Smooth muscle cell (in vitro differentiated cells): Measurements from ENCODE around the gene MFGE8. TPM values are rescaled to one million over a fixed set of nuclear protein-coding genes. Genes with fewer than 3 reads are reported as not detected.

ENCODE experiments used
- DNase-seq: peaks from one replicate; lab custom pipeline; 2025; ENCODE audit not compliant: unreplicated experiment; lab: John Stamatoyannopoulos, UW
- H2AFZ ChIP-seq: fragments of 200-600 bp; sonication (generic); 2 replicates; pipeline ENCODE4 v1.6.0; 2016; ENCODE audit warnings: antibody characterized with exemption, low read depth, mild to moderate bottlenecking
- H3F3A ChIP-seq: fragments of 200-600 bp; sonication (generic); 2 replicates; pipeline ENCODE4 v1.6.0; 2017; ENCODE audit warnings: antibody characterized with exemption, low read depth
- H3K27ac ChIP-seq: fragments of 200-600 bp; sonication (generic); 2 replicates; pipeline ENCODE4 v1.5.1; 2016; ENCODE audit warnings: low read depth, mild to moderate bottlenecking
- H3K27me3 ChIP-seq: fragments of 200-600 bp; sonication (generic); 2 replicates; pipeline ENCODE4 v1.6.1; 2016; ENCODE audit warnings: low read depth, mild to moderate bottlenecking
- H3K36me3 ChIP-seq: fragments of 200-600 bp; sonication (generic); 2 replicates; pipeline ENCODE4 v1.5.1; 2016; ENCODE audit warnings: low read depth
- H3K4me1 ChIP-seq: fragments of 200-600 bp; sonication (generic); 2 replicates; pipeline ENCODE4 v1.5.1; 2016; ENCODE audit warnings: low read depth
- H3K4me2 ChIP-seq: fragments of 200-600 bp; sonication (generic); 2 replicates; pipeline ENCODE4 v1.6.0; 2016; ENCODE audit warnings: mild to moderate bottlenecking
- H3K4me3 ChIP-seq: fragments of 200-600 bp; sonication (generic); 2 replicates; pipeline ENCODE4 v1.5.1; 2016; ENCODE audit warnings: mild to moderate bottlenecking
- H3K79me2 ChIP-seq: fragments of 200-600 bp; sonication (generic); 2 replicates; pipeline ENCODE4 v1.6.0; 2016; ENCODE audit warnings: low read depth, mild to moderate bottlenecking
- H3K9ac ChIP-seq: fragments of 200-600 bp; sonication (generic); 2 replicates; pipeline ENCODE4 v1.6.0; 2016; ENCODE audit warnings: low read depth
- H3K9me3 ChIP-seq: fragments of 200-600 bp; sonication (generic); replicated peaks from 2 replicates; pipeline ENCODE4 v1.5.1; 2016; ENCODE audit warnings: low read depth
- H4K20me1 ChIP-seq: fragments of 200-600 bp; sonication (generic); 2 replicates; pipeline ENCODE4 v1.6.0; 2016; ENCODE audit warnings: low read depth
- CTCF ChIP-seq: fragments of 200-600 bp; sonication (generic); IDR thresholded peaks from 2 replicates; pipeline ENCODE4 v1.5.1; 2017; ENCODE audit warnings: borderline replicate concordance, mild to moderate bottlenecking, antibody characterized with exemption; ENCODE audit not compliant: insufficient read depth, poor library complexity, severe bottlenecking
- WGBS: methylation state at CpG from one replicate; pipeline ENCODE4 v1.1.7; 2016; ENCODE audit warnings: low lambda C conversion rate; 5-methylcytosine and 5-hydroxymethylcytosine counted together
- polyA plus RNA-seq: library from polyadenylated mRNA; unstranded; fragments of >200 nt; fragmentation: Nextera tagmentation; extraction: Ambion mirVana; gene quantifications from 2 replicates; pipeline ENCODE4 v1.2.1, GENCODE V29; 2016
- total RNA-seq: library from RNA; depleted of rRNA; stranded (reverse); fragments of >200 nt; gene quantifications from 2 replicates; pipeline ENCODE4 v1.2.3, GENCODE V29; 2014

MFGE8 gene
- total and polyA plus RNA-seq, 2 experiments from 2014 or later, result 185 to 237 TPM

GRCh38 chr15:88949734-88950400, 36.7 kb upstream of the MFGE8 start:
- Histone ChIP-seq H4K20me1 (no peaks in the 10 kb centered on the region), H3K9me3 (no peaks in the 10 kb centered on the region)

GRCh38 chr15:88940110-88940675, 27.0 kb upstream of the MFGE8 start:
- WGBS, result 81% methylated on average over 4 of the region's 4 CpGs
- H3K4me3 ChIP-seq, result no peak overlapping the region
- H3K79me2 ChIP-seq, result no peaks in the 10 kb centered on the region
- H3K9me3 ChIP-seq, result no peaks in the 10 kb centered on the region
- no peak overlapping the region for H3K4me2 ChIP-seq
- H2AFZ ChIP-seq, result no peak overlapping the region
- no peaks in the 10 kb centered on the region for H4K20me1 ChIP-seq
- no peak overlapping the region for H3K9ac ChIP-seq
- H3K27ac ChIP-seq, result no peak overlapping the region
- no peaks in the 10 kb centered on the region for H3K36me3 ChIP-seq
- no peaks in the 10 kb centered on the region for H3F3A ChIP-seq
- TF ChIP-seq CTCF, result no peak
- H3K27me3 ChIP-seq, result no peaks in the 10 kb centered on the region
- no peak for DNase-seq
- no peaks in the 10 kb centered on the region for H3K4me1 ChIP-seq

More at GRCh38 chr15:88949734-88950400, 36.7 kb upstream of the MFGE8 start:
- Histone ChIP-seq H3K27me3 (no peaks in the 10 kb centered on the region), H3K27ac (no peak overlapping the region), H2AFZ (no peak overlapping the region), H3K4me2 (no peak overlapping the region), H3F3A (no peaks in the 10 kb centered on the region), H3K4me1 (no peaks in the 10 kb centered on the region), H3K79me2 (no peaks in the 10 kb centered on the region), H3K4me3 (no peak overlapping the region), H3K36me3 (no peaks in the 10 kb centered on the region), H3K9ac (no peak overlapping the region)
- no peak for DNase-seq
- no peak for TF ChIP-seq CTCF
- 98% methylated on average over 5 of the region's 5 CpGs for WGBS

GRCh38 chr15:88939486-88939806, 26.3 kb upstream of the MFGE8 start:
- Histone ChIP-seq H3K4me3 (no peak overlapping the region), H3F3A (no peaks in the 10 kb centered on the region), H2AFZ (no peak overlapping the region), H3K79me2 (no peaks in the 10 kb centered on the region), H3K27ac (no peak overlapping the region), H4K20me1 (no peaks in the 10 kb centered on the region), H3K9ac (no peak overlapping the region), H3K4me1 (no peaks in the 10 kb centered on the region), H3K36me3 (no peaks in the 10 kb centered on the region), H3K4me2 (no peak overlapping the region), H3K9me3 (no peaks in the 10 kb centered on the region), H3K27me3 (no peaks in the 10 kb centered on the region)
- no peak for TF ChIP-seq CTCF
- DNase-seq, result no peak
- WGBS, result 88% methylated on average over 2 of the region's 2 CpGs
